CD4-positive, alpha-beta T cell treated with Interleukin-12 subunit alpha and Interleukin-12 subunit beta, for 1 hour (primary cell): ENCODE results near the gene CDPF1.
A peak's percentile ranks its signal among the peaks of the same experiment; 100 is the strongest.
"Not testable (repeated sequence)": the region's sequence is repeated elsewhere in the genome, so short reads cannot be mapped to it uniquely, and the experiment has no call there.

Experiments
- DNase-seq: peaks from one replicate; pipeline ENCODE4 v3.0.0-alpha.2; 2020

The CDPF1 gene

GRCh38 chr22:46281866-46282678, 32.0 kb upstream of the CDPF1 start:
- no peak for DNase-seq

GRCh38 chr22:46280999-46281623, 31.0 kb upstream of the CDPF1 start:
- peak; percentile 64 for DNase-seq

DNA sequence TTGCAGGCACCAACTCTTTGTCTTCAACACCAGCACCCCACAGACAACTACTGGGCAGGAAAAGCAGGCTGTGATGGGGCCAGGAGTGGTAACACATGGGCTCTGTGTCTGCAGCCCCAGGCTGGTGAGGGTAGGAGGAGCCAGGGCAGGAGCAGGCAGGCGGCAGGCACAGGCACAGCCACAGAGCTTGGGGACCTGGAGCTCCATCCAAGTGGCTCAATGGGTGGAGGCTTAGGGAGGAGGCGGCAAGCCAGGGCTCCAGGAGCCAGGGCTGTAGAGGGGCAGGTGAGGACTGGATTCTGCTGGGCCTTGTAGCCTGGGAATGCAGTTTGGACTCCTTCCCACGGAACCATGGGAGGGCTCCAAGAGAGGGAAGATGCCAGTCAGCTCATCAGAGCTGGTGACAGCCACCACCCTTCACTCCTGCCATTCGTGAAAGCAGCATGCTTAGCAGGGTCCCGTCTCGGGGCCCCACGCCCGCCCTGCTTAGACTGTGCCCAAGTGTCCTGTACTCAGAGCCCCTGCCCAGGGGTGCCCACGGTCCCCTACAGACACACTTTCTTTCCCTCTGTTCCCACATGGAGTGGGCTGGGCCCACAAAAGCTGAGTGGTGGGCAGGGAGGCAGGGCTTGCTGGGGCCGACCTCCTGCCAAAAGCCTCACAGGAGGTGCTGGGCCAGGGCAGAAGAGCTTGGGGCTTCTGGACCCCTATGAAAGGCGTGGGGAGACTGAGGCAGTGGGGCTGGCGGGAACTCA, 30.1 kb upstream of the CDPF1 start:
- no peak for DNase-seq

DNA sequence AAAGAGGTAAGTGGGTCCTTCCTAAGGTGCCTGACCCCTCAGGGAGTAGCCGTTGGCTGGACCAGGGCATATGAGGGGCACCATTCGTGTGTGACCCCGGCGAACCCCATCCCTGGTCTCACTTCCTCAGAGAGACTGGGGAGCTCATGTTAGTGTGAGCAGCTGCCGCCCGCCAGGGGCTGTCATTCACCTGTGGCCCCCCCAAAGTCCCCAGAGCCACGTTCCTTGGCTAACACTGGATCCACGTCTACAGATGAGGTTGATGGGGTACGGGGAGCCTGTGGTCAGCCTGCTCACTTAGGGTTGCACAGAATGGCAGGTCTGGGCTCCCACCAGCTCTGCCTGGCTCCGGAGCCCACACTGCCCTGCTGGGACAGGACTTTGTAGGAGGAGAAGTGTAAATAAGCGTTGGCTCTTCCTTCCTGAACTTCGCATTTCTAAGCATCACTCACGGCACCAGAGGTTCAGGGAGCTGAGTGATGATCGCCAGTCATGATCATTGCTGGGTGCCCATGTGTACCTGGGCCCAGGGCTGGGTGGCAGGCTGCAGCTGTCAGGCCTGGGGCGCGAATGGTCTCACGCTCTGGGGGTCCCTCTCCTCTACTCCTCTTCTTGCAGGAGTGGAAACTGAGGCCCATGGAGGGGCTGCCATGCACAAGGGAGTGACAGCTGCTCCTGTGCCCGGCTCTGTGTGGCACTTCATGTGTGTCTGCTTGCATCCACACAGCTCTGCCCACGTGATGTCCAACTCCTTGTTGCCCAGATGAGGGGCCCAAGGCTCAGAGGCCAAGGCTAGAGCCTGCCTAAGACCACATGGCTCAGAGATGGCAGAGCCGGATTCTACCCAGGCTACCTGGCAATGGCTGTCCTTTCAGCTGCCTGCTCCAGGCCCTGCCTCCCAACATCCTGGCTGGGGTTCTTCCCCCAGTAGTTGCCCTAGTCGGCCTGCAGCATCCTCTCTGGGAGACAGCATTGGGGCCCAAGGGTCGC, 28.9 kb upstream of the CDPF1 start:
- no peak for DNase-seq

- no peak for DNase-seq
Measured at GRCh38 chr22:46276563-46276962, 26.5 kb upstream of the CDPF1 start.

DNA sequence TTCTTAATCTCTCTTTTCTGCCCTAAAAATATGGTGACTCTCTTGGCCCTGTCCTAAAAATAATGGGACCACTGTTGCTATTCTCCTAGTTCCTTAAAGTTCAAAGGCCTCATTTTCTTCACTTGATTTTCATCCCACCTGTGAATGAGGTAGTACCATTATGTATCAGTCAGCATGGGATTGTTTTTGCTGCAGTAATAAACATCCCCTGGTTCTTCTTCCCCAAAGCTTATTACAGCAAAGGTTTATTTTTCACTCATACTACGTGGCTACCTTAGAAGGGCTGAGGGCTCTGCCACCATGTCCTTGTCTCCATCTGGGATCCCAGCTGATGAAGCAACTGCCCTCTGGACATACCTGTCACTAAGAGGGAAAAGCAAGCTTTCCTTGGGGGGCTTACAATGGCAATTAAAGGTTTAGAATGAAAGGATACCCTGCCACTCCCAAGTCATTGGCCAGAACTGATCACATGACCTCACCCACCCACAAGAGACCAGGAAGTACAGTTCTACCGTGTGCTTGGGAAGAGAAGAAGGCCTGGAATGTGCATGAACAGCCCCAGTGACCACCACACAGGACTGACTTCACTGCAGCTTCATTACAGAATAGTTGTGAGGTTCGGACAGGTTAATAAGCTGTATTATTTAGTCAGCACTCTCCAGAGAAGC, 25.5 kb upstream of the CDPF1 start:
- DNase-seq: no peak

DNA sequence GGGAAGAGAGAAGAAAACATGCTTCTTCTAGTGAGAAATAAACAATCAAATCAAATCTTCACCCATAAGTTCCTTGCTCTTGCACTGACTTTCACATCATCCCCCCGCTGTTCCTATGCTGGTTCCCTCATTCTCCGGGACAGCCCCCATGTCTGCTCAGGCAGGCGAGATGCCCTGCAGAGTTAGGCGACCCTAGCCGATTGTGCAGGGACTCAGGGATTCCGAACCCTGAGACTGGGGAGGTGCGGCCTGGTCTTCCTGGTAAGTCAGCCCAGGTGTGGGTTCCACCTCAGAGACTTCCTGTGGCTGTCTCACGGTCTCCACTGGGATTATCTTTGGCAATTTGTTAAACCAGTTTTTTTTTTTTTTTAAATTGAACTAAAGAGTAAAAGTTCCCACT, 24.3 kb upstream of the CDPF1 start:
- DNase-seq: no peak

- no peak for DNase-seq
Measured at GRCh38 chr22:46273432-46274148, 23.5 kb upstream of the CDPF1 start.

DNA sequence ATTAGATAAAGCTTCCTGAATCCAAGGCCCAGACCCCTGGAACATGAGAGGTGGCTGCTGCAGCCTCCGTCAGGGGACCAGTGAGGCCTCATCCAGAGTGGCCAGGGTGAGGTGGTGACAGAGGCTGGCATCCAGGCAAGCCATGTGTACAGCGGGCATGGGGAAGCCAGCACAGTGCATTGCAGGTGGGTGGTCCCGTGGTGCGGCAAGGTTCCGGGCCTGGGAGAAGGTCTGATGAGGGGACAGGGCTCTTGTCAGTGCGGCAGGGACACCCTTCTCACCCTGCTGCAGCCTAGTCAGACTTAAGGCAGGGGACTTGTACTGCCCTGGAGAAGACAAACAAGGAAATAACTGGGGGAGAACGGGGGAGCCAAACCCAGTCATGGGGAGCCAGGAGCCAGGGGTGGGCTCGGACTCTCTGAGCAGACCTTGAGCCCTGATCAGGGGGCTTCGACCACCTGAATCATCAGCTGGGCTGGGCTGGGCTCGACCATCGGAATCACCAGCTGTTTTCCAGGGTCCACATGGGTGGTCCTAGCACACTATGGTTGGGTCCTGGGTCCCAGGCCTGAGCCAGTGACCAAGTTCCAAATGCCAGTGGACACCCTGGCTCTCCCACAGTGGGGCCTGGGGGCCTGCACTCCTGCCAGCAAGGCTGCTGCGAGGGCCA, 22.8 kb upstream of the CDPF1 start:
- DNase-seq: no peak

- DNase-seq: no peak
Measured at GRCh38 chr22:46272196-46272595, 22.1 kb upstream of the CDPF1 start.

DNA sequence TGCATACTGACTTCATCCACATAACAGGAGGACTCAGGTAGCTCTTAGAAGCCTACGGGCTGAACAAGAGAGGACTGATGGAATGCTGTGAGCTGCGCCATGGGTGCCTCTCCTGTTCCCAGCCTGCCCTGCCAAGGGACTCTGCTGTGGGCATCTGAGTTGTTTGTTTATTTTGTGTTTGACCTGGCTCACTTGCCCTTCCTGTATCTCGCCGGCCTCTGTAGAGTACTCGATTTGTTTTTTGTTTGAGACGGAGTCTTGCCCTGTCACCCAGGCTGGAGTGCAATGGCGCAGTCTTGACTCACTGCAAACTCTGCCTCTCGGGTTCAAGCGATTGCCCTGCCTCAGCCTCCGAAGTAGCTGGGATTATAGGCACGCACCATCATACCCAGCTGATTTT, 19.5 kb upstream of the CDPF1 start:
- DNase-seq: no peak

GRCh38 chr22:46267431-46268279, 17.6 kb upstream of the CDPF1 start, which contains the start of gene TTC38:
TSS of gene TTC38 (plus strand) at chr22:46268008. CDS start at chr22:46268040, 32 bp downstream.
- peak; percentile 62 for DNase-seq

DNA sequence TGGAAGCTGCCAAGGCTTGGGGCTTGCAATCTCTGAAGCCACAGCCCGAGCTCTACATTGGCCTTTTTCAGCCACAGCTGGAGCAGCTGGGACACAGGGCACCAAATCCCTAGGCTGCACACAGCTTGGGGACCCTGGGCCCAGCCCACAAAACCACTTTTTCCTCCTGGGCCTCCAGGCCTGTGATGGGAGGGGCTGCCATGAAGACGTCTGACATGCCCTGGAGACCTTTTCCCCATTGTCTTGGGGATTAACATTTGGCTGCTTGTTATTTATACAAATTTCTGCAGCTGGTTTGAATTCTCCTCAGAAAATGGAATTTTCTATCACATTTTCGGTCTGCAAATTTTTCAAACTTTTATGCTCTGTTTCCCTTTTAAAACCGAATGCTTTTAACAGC, 15.5 kb upstream of the CDPF1 start:
- DNase-seq: not testable (repeated sequence)

DNA sequence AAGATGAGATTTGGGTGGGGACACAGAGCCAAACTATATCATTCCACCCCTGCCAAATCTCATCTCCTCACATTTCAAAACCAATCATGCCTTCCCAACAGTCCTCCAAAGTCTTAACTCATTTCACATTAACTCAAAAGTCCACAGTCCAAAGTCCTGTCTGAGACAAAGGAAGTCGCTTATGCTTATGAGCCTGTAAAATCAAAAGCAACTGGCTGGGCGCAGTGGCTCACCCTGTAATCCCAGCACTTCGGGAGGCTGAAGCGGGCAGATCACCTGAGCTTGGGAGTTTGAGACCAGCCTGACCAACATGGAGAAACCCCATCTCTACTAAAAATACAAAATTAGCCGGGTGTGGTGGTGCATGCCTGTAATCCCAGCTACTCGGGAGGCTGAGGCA, 14.4 kb upstream of the CDPF1 start:
- DNase-seq: not testable (repeated sequence)

- DNase-seq: no peak
Measured at GRCh38 chr22:46263216-46263590, 13.1 kb upstream of the CDPF1 start, which contains the start of gene PKDREJ. TSS of gene PKDREJ (minus strand) at chr22:46263343. CDS start at chr22:46263322, 21 bp downstream.

DNA sequence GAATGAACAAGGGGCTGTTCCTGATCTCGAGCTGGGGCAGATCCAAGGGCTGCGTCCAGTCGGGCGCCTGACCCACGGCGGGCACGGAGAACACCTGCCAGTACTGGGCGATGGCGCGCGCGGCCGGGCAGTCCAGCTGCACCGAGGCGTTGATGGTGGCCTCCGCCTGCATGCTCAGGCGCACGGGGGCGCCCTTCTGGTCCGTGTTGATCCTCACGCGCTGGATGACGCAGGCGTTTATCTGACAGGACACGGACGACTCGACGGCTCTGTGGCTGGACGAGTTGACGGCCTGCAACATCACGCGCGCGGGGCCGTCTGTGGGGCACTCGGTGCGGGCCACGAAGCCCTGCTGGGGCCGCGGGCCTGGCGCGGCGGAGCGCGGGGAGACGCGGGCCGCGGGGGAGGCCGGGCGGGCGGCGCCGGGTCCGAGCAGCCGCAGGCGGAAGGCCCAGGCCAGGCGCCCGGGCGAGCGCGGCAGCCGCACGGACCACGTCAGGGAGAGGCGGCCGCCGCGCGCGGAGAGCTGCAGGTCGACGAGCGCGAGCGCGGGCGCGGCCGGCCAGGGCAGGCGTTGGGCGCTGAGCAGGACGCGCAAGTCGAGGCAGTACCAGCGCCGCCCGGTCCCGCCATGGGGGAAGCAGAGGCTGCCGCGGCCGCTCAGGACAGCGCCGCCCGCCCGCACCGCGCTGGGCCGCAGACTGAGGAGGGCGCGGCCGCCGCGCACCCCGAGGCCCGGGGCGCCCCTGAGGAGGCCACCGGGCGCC, 12.5 kb upstream of the CDPF1 start:
- DNase-seq: peak; percentile 45

DNA sequence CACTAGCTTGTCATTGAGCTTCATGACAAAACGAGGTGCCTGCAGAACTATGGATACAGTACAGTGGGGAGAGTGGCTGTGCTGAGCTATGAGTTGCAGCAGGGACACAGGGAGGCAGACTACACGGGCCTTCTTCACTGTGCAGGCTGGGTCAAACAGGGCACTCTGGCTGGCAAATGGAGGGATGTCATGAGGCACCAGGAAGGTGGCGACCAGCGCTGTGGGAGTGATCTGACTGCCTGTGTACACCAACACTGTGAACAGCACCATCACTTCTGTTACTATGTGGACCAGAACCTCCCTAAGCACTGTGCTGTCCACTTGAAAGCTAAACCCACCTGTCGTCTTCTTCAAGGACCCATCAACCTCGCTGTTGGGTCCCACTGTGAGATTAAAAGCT, 9.9 kb upstream of the CDPF1 start:
- no peak for DNase-seq

DNA sequence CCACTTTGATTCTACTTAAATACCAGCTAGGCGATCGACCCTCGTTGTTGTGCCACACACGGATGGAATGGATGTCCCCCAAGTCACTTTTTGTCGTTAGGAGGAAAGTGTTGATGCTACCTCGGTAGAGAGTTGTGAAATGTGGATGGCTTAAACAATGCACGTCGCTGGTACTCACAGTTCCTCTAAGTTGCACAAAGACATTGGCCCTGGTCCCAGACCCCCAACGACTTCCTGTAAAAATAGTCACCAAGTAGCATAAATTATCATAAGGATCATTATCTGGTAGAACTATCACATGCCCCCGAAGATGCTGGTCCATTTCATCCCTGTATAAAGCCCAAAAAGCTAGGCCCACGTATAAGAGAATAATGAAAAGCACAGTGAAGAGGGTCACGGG, 9.3 kb upstream of the CDPF1 start:
- no peak for DNase-seq
